ENCODE data around the gene ALOX15.

DNA sequence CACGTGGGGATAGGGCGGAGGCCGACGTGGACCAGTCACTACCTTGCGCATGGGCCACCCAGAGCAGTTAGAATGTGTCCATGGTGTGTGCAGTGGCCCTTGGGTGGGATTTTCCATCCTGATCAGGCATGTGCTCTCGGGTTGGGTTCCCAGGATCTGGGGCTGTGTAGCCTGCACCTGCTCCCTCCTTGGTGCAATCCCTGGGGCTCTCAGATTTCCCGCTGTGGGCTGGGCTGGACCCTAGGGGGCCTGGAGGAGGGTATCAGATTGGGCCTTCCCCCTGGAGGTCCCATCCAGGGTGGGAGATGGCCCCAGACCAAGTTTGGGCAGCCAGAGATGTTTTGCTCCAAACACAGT lies 55.9 kb downstream of the ALOX15 start:
- TF ChIP-seq ZNF274 (IDR thresholded peaks at IDR 0.05; ENCODE audit: low read depth, low read length) (no peak), YY1 (IDR thresholded peaks at IDR 0.05; ENCODE audit: insufficient read depth, insufficient read length) (no peak)
